Glutamatergic neuron (in vitro differentiated cells): ENCODE measurements around the gene METTL1. TPM values are rescaled to one million over a fixed set of nuclear protein-coding genes. Genes with fewer than 3 reads are reported as not detected.

Source experiments
- DNase-seq: peaks from one replicate; pipeline ENCODE4 v3.0.0; 2022
- H3K27ac Mint-ChIP-seq: one replicate; pipeline ENCODE4 v1.8.0; 2020; ENCODE audit warnings: mild to moderate bottlenecking, mixed read lengths, inconsistent platforms; ENCODE audit not compliant: unreplicated experiment
- H3K27me3 Mint-ChIP-seq: one replicate; pipeline ENCODE4 v1.8.0; 2020; ENCODE audit warnings: mild to moderate bottlenecking, moderate library complexity, mixed read lengths, inconsistent platforms; ENCODE audit not compliant: unreplicated experiment
- H3K36me3 Mint-ChIP-seq: one replicate; pipeline ENCODE4 v1.8.0; 2020; ENCODE audit warnings: mild to moderate bottlenecking, mixed read lengths, inconsistent platforms; ENCODE audit not compliant: unreplicated experiment
- H3K4me1 Mint-ChIP-seq: one replicate; pipeline ENCODE4 v1.8.0; 2020; ENCODE audit warnings: mild to moderate bottlenecking, low read depth, mixed read lengths, inconsistent platforms; ENCODE audit not compliant: unreplicated experiment
- H3K4me3 Mint-ChIP-seq: one replicate; pipeline ENCODE4 v1.8.0; 2020; ENCODE audit warnings: mild to moderate bottlenecking, mixed read lengths, inconsistent platforms; ENCODE audit not compliant: unreplicated experiment
- H3K9me3 Mint-ChIP-seq: one replicate; pipeline ENCODE4 v1.8.0; 2020; ENCODE audit warnings: mild to moderate bottlenecking, moderate library complexity, mixed read lengths, inconsistent platforms; ENCODE audit not compliant: unreplicated experiment
- total RNA-seq: library from RNA; stranded (reverse); fragmentation: NEBNext Ultra II Directional; extraction: Animal tissue kit (Norgen Biotek cat#: 25700); gene quantifications from one replicate; pipeline ENCODE4 v1.2.1, GENCODE V29; 2021; ENCODE audit not compliant: unreplicated experiment
- TF ChIP-seq, protein P1 (sequence below): fragments of 200-600 bp; sonication (generic); IDR thresholded peaks from one replicate; pipeline ENCODE4 v1.5.0; 2021; ENCODE audit not compliant: partially characterized antibody, unreplicated experiment

Gene METTL1
- total RNA-seq, 1 donor from 2014 or later, result 9.1 TPM

DNA sequence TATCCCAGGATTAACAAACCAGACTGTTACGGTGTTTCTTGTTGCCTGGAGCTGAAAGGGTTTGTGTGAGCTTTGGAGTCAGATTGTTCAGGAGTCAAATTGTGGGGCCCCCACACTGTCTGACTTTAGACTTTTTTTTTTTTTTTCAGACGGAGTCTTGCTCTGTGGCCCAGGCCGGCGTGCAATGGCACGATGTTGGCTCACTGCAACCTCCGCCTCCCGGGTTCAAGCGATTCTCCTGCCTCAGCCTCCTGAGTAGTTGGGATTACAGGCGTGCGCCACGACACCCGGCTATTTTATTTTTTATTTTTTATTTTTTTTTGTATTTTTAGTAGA lies 11.5 kb upstream of the METTL1 start:
- H3K4me3 Mint-ChIP-seq, result peak overlapping the region; percentile 97
- TF ChIP-seq, protein P1, sequence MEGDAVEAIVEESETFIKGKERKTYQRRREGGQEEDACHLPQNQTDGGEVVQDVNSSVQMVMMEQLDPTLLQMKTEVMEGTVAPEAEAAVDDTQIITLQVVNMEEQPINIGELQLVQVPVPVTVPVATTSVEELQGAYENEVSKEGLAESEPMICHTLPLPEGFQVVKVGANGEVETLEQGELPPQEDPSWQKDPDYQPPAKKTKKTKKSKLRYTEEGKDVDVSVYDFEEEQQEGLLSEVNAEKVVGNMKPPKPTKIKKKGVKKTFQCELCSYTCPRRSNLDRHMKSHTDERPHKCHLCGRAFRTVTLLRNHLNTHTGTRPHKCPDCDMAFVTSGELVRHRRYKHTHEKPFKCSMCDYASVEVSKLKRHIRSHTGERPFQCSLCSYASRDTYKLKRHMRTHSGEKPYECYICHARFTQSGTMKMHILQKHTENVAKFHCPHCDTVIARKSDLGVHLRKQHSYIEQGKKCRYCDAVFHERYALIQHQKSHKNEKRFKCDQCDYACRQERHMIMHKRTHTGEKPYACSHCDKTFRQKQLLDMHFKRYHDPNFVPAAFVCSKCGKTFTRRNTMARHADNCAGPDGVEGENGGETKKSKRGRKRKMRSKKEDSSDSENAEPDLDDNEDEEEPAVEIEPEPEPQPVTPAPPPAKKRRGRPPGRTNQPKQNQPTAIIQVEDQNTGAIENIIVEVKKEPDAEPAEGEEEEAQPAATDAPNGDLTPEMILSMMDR, result no peak
- peak overlapping the region; percentile 89 for H3K27ac Mint-ChIP-seq
- peaks cover 2% of the 10 kb centered on the region for H3K27me3 Mint-ChIP-seq
- no peak for DNase-seq
- H3K36me3 Mint-ChIP-seq, result no peaks in the 10 kb centered on the region
- H3K9me3 Mint-ChIP-seq, result peaks cover 6% of the 10 kb centered on the region
- H3K4me1 Mint-ChIP-seq, result no peaks in the 10 kb centered on the region

DNA sequence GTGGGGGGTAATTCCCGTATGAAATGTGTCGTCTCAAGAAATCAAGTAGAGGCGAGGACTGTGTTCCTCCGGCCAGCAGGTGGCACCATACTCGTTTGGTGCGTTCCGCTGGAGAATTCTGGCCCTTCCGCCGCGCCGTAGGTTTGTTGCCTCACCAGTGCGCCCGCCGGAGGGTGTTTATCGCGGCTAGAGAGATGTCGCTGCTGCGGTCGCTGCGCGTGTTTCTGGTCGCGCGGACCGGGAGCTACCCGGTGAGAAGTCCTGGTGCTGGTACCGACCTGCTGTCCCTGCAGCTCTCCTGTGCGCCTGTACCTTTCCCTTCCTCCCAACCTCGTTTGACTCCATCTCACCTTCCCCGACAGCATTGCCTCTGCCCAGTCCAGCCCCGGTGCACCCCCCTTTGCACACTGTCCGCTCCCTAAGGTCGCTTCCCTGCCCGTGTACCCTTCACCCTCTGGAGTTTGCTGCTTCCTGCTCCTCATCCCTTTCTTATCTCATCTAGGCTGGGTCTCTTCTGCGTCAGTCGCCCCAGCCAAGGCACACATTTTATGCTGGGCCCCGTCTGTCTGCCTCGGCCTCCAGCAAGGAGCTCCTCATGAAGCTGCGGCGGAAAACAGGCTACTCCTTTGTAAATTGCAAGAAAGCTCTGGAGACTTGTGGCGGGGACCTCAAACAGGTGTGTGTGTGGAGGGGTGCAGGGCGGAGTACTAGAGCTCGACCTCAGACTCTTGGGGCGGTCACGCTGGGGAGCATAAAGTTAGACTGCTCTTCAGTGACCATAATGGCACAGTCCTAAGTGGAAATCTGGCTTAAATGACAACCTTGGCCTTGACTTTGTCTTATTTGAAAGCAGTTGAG lies 10.9 kb upstream of the METTL1 start, which contains the start of gene TSFM:
TSS of gene TSFM (plus strand) at position 180 of the 858 bp plus-strand sequence. CDS start at position 195, 15 bp downstream.
- Mint-ChIP-seq H3K4me1 (no peaks in the 10 kb centered on the region), H3K9me3 (peaks cover 6% of the 10 kb centered on the region), H3K27ac (peak within 1 kb of the TSS; percentile 89), H3K36me3 (no peaks in the 10 kb centered on the region), H3K27me3 (peaks cover 2% of the 10 kb centered on the region), H3K4me3 (peak within 1 kb of the TSS; percentile 97)
- TF ChIP-seq, protein P1, result peak; percentile 88
- peak; percentile 99 for DNase-seq

DNA sequence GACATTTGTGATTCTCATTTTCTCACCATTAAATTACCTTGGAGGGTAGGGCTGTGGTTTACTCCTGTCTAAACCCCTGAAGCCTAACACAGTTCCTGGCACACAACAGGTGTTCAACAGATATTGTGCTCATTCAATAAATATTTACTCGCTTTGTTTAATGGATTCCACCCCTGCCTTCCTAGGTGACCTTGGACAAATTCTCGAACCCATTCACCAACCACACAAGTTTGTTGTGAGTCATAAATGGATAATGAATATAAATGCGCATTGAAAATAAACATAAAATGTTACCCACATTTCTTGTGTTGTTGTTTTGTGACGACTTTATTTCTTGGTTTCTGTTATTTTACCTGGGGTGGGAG lies 10.3 kb upstream of the METTL1 start:
- no peaks in the 10 kb centered on the region for H3K36me3 Mint-ChIP-seq
- no peaks in the 10 kb centered on the region for H3K4me1 Mint-ChIP-seq
- H3K27ac Mint-ChIP-seq, result no peak overlapping the region
- peak overlapping the region; percentile 97 for H3K4me3 Mint-ChIP-seq
- DNase-seq, result no peak
- H3K27me3 Mint-ChIP-seq, result peaks cover 3% of the 10 kb centered on the region
- TF ChIP-seq, protein P1, result no peak
- peaks cover 6% of the 10 kb centered on the region for H3K9me3 Mint-ChIP-seq

DNA sequence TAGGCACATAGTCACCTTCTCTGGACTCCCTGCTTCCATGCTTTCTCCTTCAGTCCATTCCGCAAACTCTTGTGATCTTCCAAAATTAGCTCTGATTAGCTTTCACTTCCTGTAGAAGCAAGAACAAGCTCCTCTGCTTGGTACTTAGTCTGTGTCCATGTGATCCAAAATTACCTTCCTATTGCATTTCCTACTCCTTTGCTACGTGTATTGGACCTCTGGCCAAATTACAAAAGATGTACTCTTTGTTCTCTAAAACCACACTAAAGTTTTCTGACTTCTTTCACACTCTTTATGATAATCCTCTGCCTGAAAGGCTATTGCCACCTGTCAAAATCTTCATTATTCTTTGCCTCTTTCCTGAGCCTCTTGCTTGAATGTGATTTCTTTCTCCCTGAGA lies 9.9 kb upstream of the METTL1 start:
- peaks cover 4% of the 10 kb centered on the region for H3K27me3 Mint-ChIP-seq
- no peaks in the 10 kb centered on the region for H3K4me1 Mint-ChIP-seq
- TF ChIP-seq, protein P1, result no peak
- peaks cover 6% of the 10 kb centered on the region for H3K9me3 Mint-ChIP-seq
- H3K36me3 Mint-ChIP-seq, result no peaks in the 10 kb centered on the region
- DNase-seq, result no peak
- H3K27ac Mint-ChIP-seq, result no peak overlapping the region
- H3K4me3 Mint-ChIP-seq, result no peak overlapping the region

DNA sequence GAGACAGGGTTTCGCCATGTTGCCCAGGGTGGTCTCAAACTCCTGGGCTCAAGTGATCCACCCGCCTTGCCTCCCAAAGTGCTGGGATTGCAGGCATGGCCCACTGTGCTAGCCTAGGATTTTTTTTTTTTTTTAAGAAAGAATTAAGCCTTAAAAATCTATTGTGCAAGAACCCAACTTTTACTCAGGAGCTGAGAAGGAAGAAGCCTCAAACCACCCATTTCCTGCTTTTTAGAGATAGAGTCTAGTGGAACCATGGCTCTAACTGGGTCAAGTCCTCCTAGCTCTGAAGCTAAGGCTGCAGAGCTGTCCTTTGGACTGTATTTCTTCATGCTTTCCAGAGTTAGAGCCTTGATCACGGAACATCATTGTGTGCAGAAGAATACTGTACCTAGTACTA lies 9.3 kb upstream of the METTL1 start:
- H3K27ac Mint-ChIP-seq, result no peak overlapping the region
- H3K9me3 Mint-ChIP-seq, result peaks cover 7% of the 10 kb centered on the region
- peaks cover 4% of the 10 kb centered on the region for H3K27me3 Mint-ChIP-seq
- H3K4me3 Mint-ChIP-seq, result no peak overlapping the region
- no peak for DNase-seq
- H3K4me1 Mint-ChIP-seq, result no peaks in the 10 kb centered on the region
- TF ChIP-seq, protein P1, result no peak
- H3K36me3 Mint-ChIP-seq, result no peaks in the 10 kb centered on the region
